H1 (cell line): Measurements from ENCODE around the gene PDE3A. TPM values are rescaled to one million over a fixed set of nuclear protein-coding genes. Genes with fewer than 3 reads are reported as not detected.

Source experiments
- CTCF ChIA-PET: fragments of 300-600 bp; sonication (Branson Sonifier 250); formaldehyde crosslinking; loops from one replicate; lab custom pipeline; 2021; ENCODE audit not compliant: partially characterized antibody; lab: Charles Lee
- POLR2A ChIA-PET: fragments of 300-600 bp; sonication (Branson Sonifier 250); formaldehyde crosslinking; loops from one replicate; lab custom pipeline; 2021; ENCODE audit warnings: inconsistent platforms; ENCODE audit not compliant: partially characterized antibody; lab: Charles Lee
- DNase-seq, 2 experiments: peaks; one replicate each; pipeline versions ENCODE4 v3.0.0 to v3.0.0-alpha.2; 2010 to 2022; ENCODE audit warnings: low spot score in 2 of 2, low read depth in 1 of 2, mixed read lengths in 1 of 2
- FAIRE-seq: peaks from 2 replicates; lab custom pipeline; 2011; peaks lifted over from hg19 to GRCh38; lab: Jason Lieb, UNC
- H2AFZ ChIP-seq: 2 replicates; pipeline ENCODE4 v1.8.1; 2012; ENCODE audit warnings: low read length, inconsistent platforms
- H2AK5ac ChIP-seq: 2 replicates; pipeline ENCODE4 v1.6.1; 2013; ENCODE audit warnings: low read depth, low read length
- H2BK120ac ChIP-seq: replicated peaks from 2 replicates; pipeline ENCODE3; 2013; ENCODE audit warnings: low read depth, low read length, inconsistent platforms
- H2BK12ac ChIP-seq: 2 replicates; pipeline ENCODE4 v1.6.1; 2013; ENCODE audit warnings: low read depth, low read length
- H2BK15ac ChIP-seq: 2 replicates; pipeline ENCODE4 v1.6.1; 2013; ENCODE audit warnings: low read length
- H2BK20ac ChIP-seq: 2 replicates; pipeline ENCODE4 v1.6.1; 2013; ENCODE audit warnings: low read length
- H2BK5ac ChIP-seq: 2 replicates; pipeline ENCODE4 v1.6.1; 2013; ENCODE audit warnings: low read depth, low read length
- H3K14ac ChIP-seq: 2 replicates; pipeline ENCODE4 v1.6.1; 2013; ENCODE audit warnings: inconsistent platforms; ENCODE audit not compliant: insufficient read length
- H3K18ac ChIP-seq: 2 replicates; pipeline ENCODE4 v1.6.1; 2013; ENCODE audit warnings: low read length; ENCODE audit errors: extremely low read depth
- H3K23ac ChIP-seq: 2 replicates; pipeline ENCODE4 v1.6.1; 2013; ENCODE audit warnings: inconsistent platforms; ENCODE audit not compliant: insufficient read length
- H3K23me2 ChIP-seq: 2 replicates; pipeline ENCODE4 v1.6.1; 2013; ENCODE audit warnings: low read depth, low read length
- H3K27ac ChIP-seq: 2 replicates; pipeline ENCODE4 v1.6.1; 2011; ENCODE audit warnings: low read depth, low read length, inconsistent platforms
- H3K27me3 ChIP-seq, 4 experiments: replicated peaks in 1 of 4; 1 replicate in 1 of 4; 2 replicates in 3 of 4; pipeline versions ENCODE4 v1.6.1 to v1.8.1; 2011 to 2013; ENCODE audit warnings: low read length in 3 of 4, mild to moderate bottlenecking in 3 of 4, inconsistent platforms in 2 of 4, mixed read lengths in 2 of 4, moderate library complexity in 1 of 4; ENCODE audit not compliant: control insufficient read depth in 3 of 4, insufficient read depth in 3 of 4; ENCODE audit errors: extremely low read depth in 1 of 4
- H3K36me3 ChIP-seq, 4 experiments: 2 replicates each; pipeline versions ENCODE4 v1.6.1 to v1.8.1; 2011 to 2013; ENCODE audit warnings: mild to moderate bottlenecking in 4 of 4, low read length in 3 of 4, moderate library complexity in 2 of 4, control low read depth in 1 of 4, inconsistent platforms in 1 of 4; ENCODE audit not compliant: insufficient read depth in 4 of 4, control insufficient read depth in 2 of 4
- H3K4ac ChIP-seq: replicated peaks from 2 replicates; pipeline ENCODE3; 2013; ENCODE audit warnings: low read length, low read depth, mixed read lengths, inconsistent platforms; ENCODE audit not compliant: insufficient read length
- H3K4me1 ChIP-seq, 4 experiments: replicated peaks in 1 of 4; 1 replicate in 1 of 4; 2 replicates in 3 of 4; pipeline versions ENCODE4 v1.6.1 to v1.8.1; 2011 to 2013; ENCODE audit warnings: low read length in 3 of 4, inconsistent platforms in 2 of 4, mixed read lengths in 1 of 4; ENCODE audit not compliant: insufficient read depth in 4 of 4, control insufficient read depth in 3 of 4
- H3K4me2 ChIP-seq, 2 experiments: 2 replicates each; pipeline versions ENCODE4 v1.6.1 to v1.8.1; 2011 to 2013; ENCODE audit warnings: low read depth in 2 of 2, low read length in 2 of 2, control low read depth in 1 of 2, inconsistent platforms in 1 of 2, mild to moderate bottlenecking in 1 of 2; ENCODE audit not compliant: insufficient read depth in 1 of 2
- H3K4me3 ChIP-seq, 4 experiments: fragments of 200-600, 300-600 bp in 1 of 4; sonication (generic), shearing (Covaris generic), sonication (Bioruptor Twin) in 1 of 4; 2 replicates each; pipeline versions ENCODE4 v1.5.1 to v1.8.1; 2011 to 2016; ENCODE audit warnings: low read length in 4 of 4, low read depth in 3 of 4, control low read depth in 2 of 4, inconsistent platforms in 2 of 4, mild to moderate bottlenecking in 2 of 4, mixed read lengths in 1 of 4, moderate library complexity in 1 of 4; ENCODE audit not compliant: insufficient read depth in 2 of 4; ENCODE audit errors: extremely low read depth in 1 of 4
- H3K56ac ChIP-seq: replicated peaks from 2 replicates; pipeline ENCODE3; 2013; ENCODE audit warnings: low read depth, mild to moderate bottlenecking, mixed read lengths, low read length, inconsistent platforms; ENCODE audit not compliant: insufficient read length
- H3K79me1 ChIP-seq: 2 replicates; pipeline ENCODE4 v1.6.1; 2013; ENCODE audit warnings: low read depth, low read length, control low read depth
- H3K79me2 ChIP-seq, 2 experiments: 2 replicates each; pipeline versions ENCODE4 v1.6.1 to v1.8.1; 2012 to 2013; ENCODE audit warnings: low read length in 2 of 2, mild to moderate bottlenecking in 2 of 2, inconsistent platforms in 1 of 2; ENCODE audit not compliant: insufficient read depth in 2 of 2, control insufficient read depth in 1 of 2
- H3K9ac ChIP-seq, 4 experiments: replicated peaks in 1 of 4; 1 replicate in 1 of 4; 2 replicates in 3 of 4; pipeline versions ENCODE4 v1.6.1 to v1.8.1; 2011 to 2013; ENCODE audit warnings: low read depth in 3 of 4, low read length in 3 of 4, control low read depth in 2 of 4, mild to moderate bottlenecking in 2 of 4, moderate library complexity in 2 of 4, inconsistent platforms in 1 of 4; ENCODE audit errors: extremely low read depth in 1 of 4
- H3K9me3 ChIP-seq, 2 experiments: 2 replicates each; pipeline versions ENCODE4 v1.6.1 to v1.8.1; 2012 to 2013; ENCODE audit warnings: mild to moderate bottlenecking in 2 of 2, moderate library complexity in 2 of 2, control low read depth in 1 of 2, inconsistent platforms in 1 of 2, low read depth in 1 of 2, low read length in 1 of 2, mixed read lengths in 1 of 2; ENCODE audit not compliant: insufficient read depth in 2 of 2
- H4K20me1 ChIP-seq, 2 experiments: replicated peaks in 1 of 2; 2 replicates each; pipeline versions ENCODE3 to v1.8.1; 2011 to 2013; ENCODE audit warnings: inconsistent platforms in 2 of 2, low read length in 2 of 2, mild to moderate bottlenecking in 1 of 2; ENCODE audit not compliant: insufficient read depth in 2 of 2, control insufficient read depth in 1 of 2
- H4K5ac ChIP-seq: 2 replicates; pipeline ENCODE4 v1.6.1; 2013; ENCODE audit warnings: low read length, low read depth, mixed read lengths, inconsistent platforms; ENCODE audit not compliant: insufficient read length
- H4K8ac ChIP-seq: 2 replicates; pipeline ENCODE4 v1.8.0; 2013; ENCODE audit warnings: mild to moderate bottlenecking, moderate library complexity, low read length, inconsistent platforms; ENCODE audit not compliant: insufficient read depth; ENCODE audit errors: extremely low read depth
- H4K91ac ChIP-seq: replicated peaks from 2 replicates; pipeline ENCODE3; 2013; ENCODE audit warnings: low read length, mixed read lengths, inconsistent platforms; ENCODE audit not compliant: insufficient read length
- ATF2 ChIP-seq: IDR thresholded peaks from 2 replicates; pipeline ENCODE4 v1.6.1; 2012; ENCODE audit warnings: low read length, inconsistent platforms
- CHD1 ChIP-seq: IDR thresholded peaks from 2 replicates; pipeline ENCODE4 v1.6.1; 2012; ENCODE audit warnings: low read depth, low read length, improper control_type of control experiment
- EP300 ChIP-seq, 2 experiments: IDR thresholded peaks; 1 replicate in 1 of 2; 2 replicates in 1 of 2; pipeline ENCODE4 v1.6.1; 2011 to 2012; ENCODE audit warnings: low read depth in 2 of 2, low read length in 2 of 2, mild to moderate bottlenecking in 2 of 2, borderline replicate concordance in 1 of 2, inconsistent platforms in 1 of 2, moderate library complexity in 1 of 2
- RAD21 ChIP-seq, 2 experiments: IDR thresholded peaks in 1 of 2; conservative IDR thresholded peaks in 1 of 2; 2 replicates each; pipeline ENCODE4 v1.6.1; 2011; ENCODE audit warnings: low read depth in 2 of 2, low read length in 2 of 2, improper control_type of control experiment in 1 of 2, inconsistent platforms in 1 of 2, mild to moderate bottlenecking in 1 of 2, moderate library complexity in 1 of 2
- RXRA ChIP-seq: IDR thresholded peaks from 2 replicates; pipeline ENCODE4 v1.6.1; 2011; ENCODE audit warnings: low read depth, mild to moderate bottlenecking, low read length, moderate library complexity; ENCODE audit not compliant: insufficient read depth
- SIN3A ChIP-seq, 2 experiments: IDR thresholded peaks in 1 of 2; conservative IDR thresholded peaks in 1 of 2; 2 replicates each; pipeline ENCODE4 v1.6.1; 2011 to 2012; ENCODE audit warnings: low read length in 2 of 2, improper control_type of control experiment in 1 of 2, low read depth in 1 of 2, mild to moderate bottlenecking in 1 of 2
- SP1 ChIP-seq: IDR thresholded peaks from 2 replicates; pipeline ENCODE4 v1.6.1; 2011; ENCODE audit warnings: low read depth, low read length
- TEAD4 ChIP-seq: IDR thresholded peaks from 2 replicates; pipeline ENCODE4 v1.6.1; 2012; ENCODE audit warnings: low read depth, low read length, inconsistent platforms, mixed read lengths
- YY1 ChIP-seq: IDR thresholded peaks from 2 replicates; pipeline ENCODE4 v1.6.1; 2011; ENCODE audit warnings: low read depth, mild to moderate bottlenecking, low read length
- WGBS, 2 experiments: shearing (Covaris generic) in 1 of 2; methylation state at CpG; one replicate each; pipeline versions ENCODE4 v1.1.6 to v1.1.7; 2013 to 2015; ENCODE audit warnings: low lambda C conversion rate in 2 of 2, mixed read lengths in 2 of 2, inconsistent platforms in 1 of 2, low coverage in 1 of 2, missing lambda C conversion rate in 1 of 2; ENCODE audit not compliant: insufficient replicate concordance in 2 of 2, insufficient coverage in 1 of 2, insufficient read length in 1 of 2; ENCODE audit errors: extremely low coverage in 1 of 2, missing lambda C conversion rate in 1 of 2; 5-methylcytosine and 5-hydroxymethylcytosine counted together
- polyA plus RNA-seq, 7 experiments: library from polyadenylated mRNA; depleted of rRNA in 3 of 7; stranded (reverse) in 5 of 7; unstranded in 2 of 7; fragments of >200 nt in 5 of 7; fragments of 200-250 nt in 2 of 7; gene quantifications; 1 replicate in 5 of 7; 2 replicates in 1 of 7; 4 replicates in 1 of 7; pipeline versions ENCODE4 v1.2.1 to v1.2.3, GENCODE V29; 2011 to 2013; ENCODE audit warnings: missing spikeins in 2 of 7, mixed read lengths in 2 of 7
- total RNA-seq: library from RNA; stranded (reverse); fragmentation: NEBNext Ultra II Directional; extraction: Animal tissue kit (Norgen Biotek cat#: 25700); gene quantifications from 2 replicates; pipeline ENCODE4 v1.2.1, GENCODE V29; 2021

PDE3A gene
- total and polyA plus RNA-seq, 2 of the 8 experiments (the other 6 are each of a cell fraction or from before 2014, with no cell fraction given) = 1.4 to 3.4 TPM

GRCh38 chr12:20459920-20460319, 91.6 kb downstream of the PDE3A start:
- Histone ChIP-seq H2BK5ac (no peak overlapping the region), H3K4me2 (no peak overlapping the region), H2BK120ac (no peak overlapping the region), H2BK12ac (no peak overlapping the region), H3K4me1 (no peaks in the 10 kb centered on the region; a peak in 1 of 7 replicates), H3K9ac (no peak overlapping the region), H3K79me1 (no peaks in the 10 kb centered on the region), H3K23ac (no peak overlapping the region), H3K4ac (no peak overlapping the region), H4K91ac (no peak overlapping the region), H2AFZ (no peak overlapping the region), H2AK5ac (no peak overlapping the region), H3K79me2 (no peaks in the 10 kb centered on the region), H2BK15ac (no peak overlapping the region), H3K56ac (no peak overlapping the region), H4K20me1 (no peaks in the 10 kb centered on the region), H3K14ac (no peak overlapping the region), H3K18ac (no peak overlapping the region), H4K5ac (no peak overlapping the region), H3K9me3 (no peaks in the 10 kb centered on the region), H3K23me2 (no peaks in the 10 kb centered on the region), H3K27me3 (no peaks in the 10 kb centered on the region), H3K4me3 (no peak overlapping the region), H2BK20ac (no peak overlapping the region), H3K27ac (no peak overlapping the region), H4K8ac (no peak overlapping the region), H3K36me3 (no peaks in the 10 kb centered on the region)
- 95% methylated on average over 1 of the region's 1 CpG; no CpG with 5 or more reads in 1 of the 2 experiments for WGBS, 2 experiments
- DNase-seq = no peak
- POLR2A ChIA-PET = no interaction called here
- FAIRE-seq = no peak
- CTCF ChIA-PET = no interaction called here
- no peak for TF ChIP-seq SIN3A (conservative IDR thresholded peaks at IDR 0.05 in 1 of 2, IDR thresholded peaks at IDR 0.05 in 1 of 2; ENCODE audit: low read depth in 1 of 2, low read length in 2 of 2)
- TF ChIP-seq TEAD4 = no peak
- TF ChIP-seq YY1 = no peak
- TF ChIP-seq CHD1 = no peak
- no peak for TF ChIP-seq EP300 (IDR thresholded peaks at IDR 0.05; ENCODE audit: borderline replicate concordance in 1 of 2, low read depth in 2 of 2, low read length in 2 of 2)
- TF ChIP-seq ATF2 = no peak
- TF ChIP-seq SP1 = no peak
- no peak for TF ChIP-seq RXRA
- no peak for TF ChIP-seq RAD21 (IDR thresholded peaks at IDR 0.05 in 1 of 2, conservative IDR thresholded peaks at IDR 0.05 in 1 of 2; ENCODE audit: low read depth in 2 of 2, low read length in 2 of 2)
